Stimulated activated CD4-positive, alpha-beta T cell treated with anti-CD3 and anti-CD28 coated beads, TNF-alpha, amount 100 ng/mL, for 1 hour (primary cell): ENCODE data around the gene EFNA1.
"Not testable (repeated sequence)": the region's sequence is repeated elsewhere in the genome, so short reads cannot be mapped to it uniquely, and the experiment has no call there.

Experiments used
- DNase-seq, 3 donors: peaks; one replicate each; pipeline ENCODE4 v3.0.0-alpha.2; 2020; ENCODE audit warnings: low read depth in 3 of 3, low spot score in 1 of 3

EFNA1 gene

GRCh38 chr1:155092131-155092530 lies 35.5 kb upstream of the EFNA1 start:
- DNase-seq, result no peak

DNA sequence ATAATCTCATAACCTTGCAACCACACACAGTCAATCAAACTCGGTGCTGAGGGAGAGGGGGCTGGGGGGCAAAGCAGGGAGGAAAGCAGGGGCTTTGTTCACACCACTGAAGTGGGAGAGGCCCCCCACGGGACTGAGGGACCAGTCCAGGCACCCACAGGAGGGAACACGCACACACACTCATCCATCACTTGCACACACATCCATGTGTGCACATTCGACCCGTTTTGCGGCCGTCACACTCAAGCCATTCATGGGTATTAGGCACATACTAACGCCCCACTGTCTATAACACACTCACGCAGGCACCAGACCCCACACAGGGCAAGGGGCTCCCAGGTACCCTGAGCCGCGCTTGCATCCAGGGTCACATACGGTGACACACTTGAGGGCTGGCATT lies 35.0 kb upstream of the EFNA1 start:
- DNase-seq, result no peak

- DNase-seq, result no peak
Measured at GRCh38 chr1:155093911-155094621, 33.6 kb upstream of the EFNA1 start.

DNA sequence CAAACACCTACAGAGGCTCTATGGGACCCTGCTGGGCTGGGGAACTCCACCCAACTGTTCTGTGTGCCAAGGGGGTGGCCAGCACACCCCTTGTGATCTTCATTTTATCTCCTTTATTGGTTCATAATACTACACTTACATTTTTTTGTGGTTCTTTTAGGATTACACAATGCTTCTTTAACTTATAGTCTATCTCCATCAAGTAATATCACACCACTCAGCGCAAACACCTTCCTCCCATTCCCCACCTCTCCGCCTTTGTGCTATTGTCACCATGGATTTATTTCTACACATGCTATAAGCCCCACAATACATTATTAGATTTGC lies 33.1 kb upstream of the EFNA1 start:
- DNase-seq, result no peak

GRCh38 chr1:155099331-155099730 lies 28.3 kb upstream of the EFNA1 start:
- DNase-seq, result no peak

GRCh38 chr1:155103325-155103724 lies 24.4 kb upstream of the EFNA1 start:
- no peak for DNase-seq

DNA sequence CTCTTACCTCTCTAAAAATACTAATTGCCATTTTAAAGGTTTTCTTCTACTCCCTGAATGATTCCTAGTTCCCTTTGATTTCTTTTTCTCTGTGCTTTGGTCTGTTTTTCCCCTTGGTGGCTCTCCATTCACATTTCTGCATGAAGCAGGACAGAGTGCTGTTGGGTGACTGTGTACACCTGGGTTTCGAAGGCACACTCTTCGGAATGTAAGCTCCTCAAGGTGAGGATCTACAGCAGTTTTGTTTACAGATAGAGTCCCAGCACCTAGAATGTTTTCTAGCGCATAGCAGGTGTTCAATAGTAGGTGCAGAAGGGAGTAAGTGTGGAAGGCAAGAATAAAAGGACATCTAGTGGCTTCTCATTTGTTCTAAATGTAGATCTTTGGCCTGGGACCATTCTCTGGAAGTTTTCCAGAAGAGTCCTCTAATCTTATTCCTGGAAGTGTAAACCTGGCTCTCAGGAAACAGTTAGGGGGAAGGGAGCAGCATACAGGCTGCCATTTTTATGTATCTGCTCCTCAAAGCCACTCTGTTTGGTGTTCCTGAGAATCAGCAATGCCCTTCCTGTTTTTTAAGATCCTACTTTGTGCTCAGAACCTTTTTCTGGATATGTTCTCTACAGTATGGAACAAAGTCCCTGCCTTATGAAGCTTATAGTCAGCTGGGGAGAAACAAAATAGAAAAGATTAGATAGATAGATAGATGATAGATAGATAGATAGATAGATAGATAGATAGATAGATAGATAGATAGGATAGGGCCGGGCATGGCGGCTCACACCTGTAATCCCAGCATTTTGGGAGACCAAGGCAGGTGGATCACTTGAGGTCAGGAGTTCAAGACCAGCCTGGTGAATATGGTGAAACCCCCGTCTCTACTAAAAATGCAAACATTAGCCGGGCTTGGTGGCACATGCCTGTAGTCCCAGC lies 22.8 kb upstream of the EFNA1 start:
- no peak for DNase-seq

DNA sequence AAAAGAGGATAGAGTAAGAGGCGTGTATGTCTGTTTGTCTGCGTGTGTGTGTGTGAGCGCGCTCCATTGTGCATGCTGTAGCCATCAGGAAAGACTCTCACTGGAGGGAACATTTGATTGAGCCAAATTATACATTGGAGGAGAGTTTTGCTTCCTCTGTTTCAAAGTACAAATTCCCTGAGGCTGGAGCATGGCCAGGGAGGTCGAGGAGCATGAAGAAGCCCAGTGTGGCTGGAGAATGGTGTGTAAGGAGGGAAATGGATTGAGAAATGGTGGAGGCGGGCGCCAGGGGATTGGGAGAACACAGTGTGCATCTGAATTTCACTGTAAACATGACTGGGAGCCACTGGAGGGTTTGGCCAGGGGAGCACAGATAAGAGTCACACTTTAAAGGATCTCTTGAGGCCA lies 22.1 kb upstream of the EFNA1 start:
- DNase-seq, result no peak

GRCh38 chr1:155106862-155107261 lies 20.8 kb upstream of the EFNA1 start:
- no peak for DNase-seq

DNA sequence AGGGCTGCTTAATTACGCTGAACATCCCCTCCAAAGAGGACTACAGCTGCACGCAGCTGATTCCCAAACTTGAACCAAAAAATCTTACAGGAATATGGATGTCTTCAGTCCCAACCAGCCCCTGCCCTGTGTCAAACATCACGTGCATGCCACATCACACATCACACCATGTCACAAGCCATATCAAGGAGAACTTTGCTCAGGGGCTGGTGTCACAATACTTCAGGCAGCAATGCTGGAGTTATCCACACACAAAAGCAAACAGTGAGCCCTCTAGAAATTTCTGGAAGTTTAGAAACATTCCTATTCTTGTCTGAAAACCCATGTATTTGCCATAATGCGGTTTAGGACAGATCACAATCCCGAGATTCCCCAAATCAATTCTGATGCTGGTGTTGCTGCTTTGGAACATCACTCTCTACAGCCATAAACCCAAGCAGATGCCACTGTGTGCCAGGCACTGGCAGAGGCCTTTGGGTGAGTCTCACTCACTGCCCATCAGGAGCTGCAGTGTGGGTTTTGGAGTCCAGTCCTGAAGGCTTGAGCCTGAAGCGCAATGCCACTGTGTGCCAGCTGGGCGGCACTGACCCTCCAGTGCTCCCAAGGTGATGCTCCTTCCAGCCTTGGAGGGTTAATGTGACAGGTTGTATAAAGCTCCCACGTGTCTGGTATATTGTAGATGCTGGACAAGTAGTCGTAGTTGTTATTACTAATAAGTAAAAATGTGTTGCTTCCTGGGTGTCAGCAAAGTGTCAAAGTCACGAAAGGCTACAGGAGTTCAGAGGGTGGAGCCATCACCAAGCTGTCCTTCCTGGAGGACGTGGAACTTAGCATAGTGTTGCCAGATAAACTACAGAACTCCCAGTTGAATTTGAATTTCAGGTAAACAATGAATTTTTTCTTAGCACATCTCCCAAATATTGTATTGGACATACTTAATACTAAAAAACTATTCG lies 20.1 kb upstream of the EFNA1 start:
- no peak for DNase-seq

DNA sequence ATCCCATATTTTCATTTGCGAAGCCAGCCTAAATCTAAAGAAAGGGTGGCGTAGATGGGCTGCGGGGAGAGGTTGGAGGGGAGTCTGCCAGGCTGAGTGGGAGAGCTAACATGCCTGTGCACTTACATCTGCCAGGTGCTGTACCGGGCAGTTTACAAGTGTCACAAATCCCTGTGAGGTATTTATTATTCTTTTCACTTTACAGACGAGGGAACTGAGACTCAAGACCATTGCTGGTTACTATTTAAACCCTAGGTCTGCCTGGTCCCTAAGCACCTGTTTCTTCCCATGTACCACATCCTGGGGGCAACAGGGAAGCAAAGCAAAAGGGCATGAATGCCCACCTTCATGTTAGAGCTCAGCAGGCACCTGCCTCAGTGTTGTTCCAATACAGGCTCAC lies 19.4 kb upstream of the EFNA1 start:
- no peak for DNase-seq

DNA sequence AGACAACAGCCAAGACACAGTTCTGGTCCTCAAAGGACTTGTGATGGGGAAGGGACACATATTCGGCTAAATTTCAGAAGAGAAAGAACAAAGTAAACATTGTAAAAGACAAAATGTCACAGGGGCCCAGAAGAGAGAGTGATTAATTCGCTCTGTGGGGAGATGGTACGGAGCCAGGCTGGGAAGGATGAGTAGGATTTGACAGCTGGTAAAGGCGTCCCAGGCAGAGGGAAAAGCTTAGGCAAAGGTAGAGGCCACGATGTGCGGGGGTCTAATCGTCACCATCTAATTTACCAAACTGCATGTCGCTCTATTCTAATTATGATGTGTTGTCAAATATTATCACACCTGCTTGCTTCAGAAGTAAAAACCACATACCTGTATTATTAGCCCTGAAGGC lies 17.3 kb upstream of the EFNA1 start:
- DNase-seq, result no peak

DNA sequence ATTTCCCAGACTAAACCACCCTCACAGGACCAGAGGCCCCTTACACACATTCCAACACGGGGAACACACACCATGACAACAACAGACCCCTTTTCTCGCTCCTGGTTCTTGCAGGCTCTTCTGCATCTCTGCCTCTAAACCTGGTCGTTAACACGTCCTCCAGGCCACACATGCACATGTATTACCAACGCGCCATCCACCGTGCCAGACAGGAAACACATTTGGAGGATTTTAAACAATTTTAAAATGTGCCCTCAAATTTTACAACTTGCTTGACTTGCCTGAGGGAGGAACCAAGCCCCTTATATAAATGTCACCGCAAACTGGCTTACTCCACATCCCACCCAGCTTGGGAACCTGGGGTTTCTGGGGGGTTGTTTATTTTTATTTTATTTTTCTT lies 16.9 kb upstream of the EFNA1 start:
- no peak for DNase-seq

DNA sequence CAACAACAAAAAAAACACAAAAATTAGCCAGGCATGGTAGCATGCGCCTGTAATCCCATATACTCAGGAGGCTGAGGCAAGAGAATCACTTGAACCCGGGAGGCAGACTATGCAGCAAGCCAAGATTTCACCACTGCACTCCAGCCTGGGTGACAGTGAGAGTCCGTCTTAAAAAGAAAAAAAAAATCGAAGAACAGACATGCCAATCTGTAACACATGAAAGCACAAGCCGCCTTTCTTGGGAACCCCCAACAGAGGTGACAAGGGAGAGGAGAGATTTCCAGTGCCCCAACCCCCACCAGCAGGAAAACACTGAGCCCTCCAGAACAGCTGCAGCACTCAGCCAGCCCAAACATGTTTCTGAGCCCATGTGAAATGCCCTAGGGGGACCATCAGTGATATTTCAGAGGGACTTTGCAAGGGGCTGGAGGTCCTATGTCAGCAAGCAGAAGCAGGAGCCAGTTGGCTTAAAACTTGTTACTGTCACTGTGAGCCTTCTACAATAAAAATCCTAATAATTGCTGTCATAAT lies 14.2 kb upstream of the EFNA1 start:
- no peak for DNase-seq

GRCh38 chr1:155116113-155116764 lies 11.4 kb upstream of the EFNA1 start:
- no peak for DNase-seq

GRCh38 chr1:155117610-155118009 lies 10.1 kb upstream of the EFNA1 start:
- no peak for DNase-seq

DNA sequence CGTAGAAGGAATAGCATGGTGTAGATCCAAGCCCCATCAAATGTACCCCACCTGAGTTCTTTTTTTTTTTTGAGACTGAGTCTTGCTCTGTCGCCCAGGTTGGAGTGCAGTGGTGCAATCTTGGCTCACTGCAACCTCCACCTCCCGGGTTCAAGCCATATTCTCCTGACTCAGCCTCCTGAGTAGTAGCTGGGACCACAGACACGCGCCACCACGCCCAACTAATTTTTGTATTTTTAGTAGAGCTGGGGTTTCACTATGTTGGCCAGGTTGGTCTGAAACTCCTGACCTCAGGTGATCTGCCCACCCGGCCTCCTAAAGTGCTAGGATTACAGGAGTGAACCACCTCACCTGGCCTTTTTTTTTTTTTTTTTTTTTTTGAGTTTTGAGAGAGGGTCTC lies 9.6 kb upstream of the EFNA1 start:
- not testable (repeated sequence) for DNase-seq

DNA sequence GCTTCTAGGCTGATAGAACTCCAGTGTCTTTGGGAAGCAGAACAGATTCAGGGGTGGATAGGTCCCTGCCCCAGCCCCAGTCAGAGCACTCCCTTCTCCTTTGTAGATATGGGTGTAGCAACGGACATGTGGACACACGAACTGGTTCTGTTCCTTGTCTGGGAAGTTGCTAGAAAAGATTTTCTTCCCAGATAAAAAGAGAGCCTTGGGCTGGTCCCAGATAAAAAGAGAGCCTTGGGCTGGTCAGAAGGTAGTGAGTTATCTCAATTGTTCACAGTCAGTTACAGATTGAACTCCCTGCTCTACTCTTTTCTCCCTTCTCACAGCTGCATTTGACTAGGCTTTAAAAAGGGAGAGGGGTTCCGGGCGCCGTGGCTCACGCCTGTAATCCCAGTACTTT lies 7.4 kb upstream of the EFNA1 start:
- no peak for DNase-seq

DNA sequence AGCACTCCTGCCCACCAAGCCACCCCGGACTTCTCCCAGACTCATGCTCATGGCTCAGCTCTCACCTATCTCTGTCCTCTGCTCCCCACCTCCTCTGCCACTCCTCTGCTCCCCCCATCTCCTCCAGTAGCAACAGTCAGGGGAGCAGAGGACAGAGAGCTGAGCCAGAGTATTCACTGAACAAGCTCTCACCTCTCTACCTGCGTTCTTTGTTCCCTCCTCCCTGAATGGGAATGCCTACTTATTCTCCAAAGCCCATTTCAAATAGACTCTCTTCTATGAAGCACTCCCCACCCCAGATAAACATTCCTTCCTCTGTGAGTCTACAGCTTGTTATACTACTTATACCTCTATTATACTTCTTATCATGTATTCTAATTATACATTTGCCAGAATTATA lies 6.4 kb upstream of the EFNA1 start:
- DNase-seq, result no peak

DNA sequence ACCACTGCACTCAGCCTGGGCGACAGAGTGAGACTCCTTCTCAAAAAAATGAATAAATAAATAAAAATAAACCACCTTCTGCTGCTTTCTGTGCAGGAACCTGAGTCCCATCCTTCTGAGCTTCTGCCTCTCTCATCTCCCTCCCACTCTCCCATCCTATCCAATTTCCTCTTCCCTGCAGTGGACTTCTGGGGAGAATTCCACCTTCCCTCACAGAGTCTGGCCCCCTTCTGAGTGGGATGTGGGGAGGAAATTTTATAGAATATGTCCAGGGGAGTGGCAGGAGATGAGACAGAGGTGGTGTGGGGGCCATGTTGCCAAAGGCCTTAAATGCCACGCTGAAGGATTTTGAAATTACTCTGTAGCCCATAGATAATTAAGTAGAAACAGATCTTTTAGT lies 5.4 kb upstream of the EFNA1 start:
- no peak for DNase-seq

- DNase-seq, result no peak
Measured at GRCh38 chr1:155123801-155124200, 3.9 kb upstream of the EFNA1 start.
